ENCODE results near the gene AQP7. TPM values are rescaled to one million over a fixed set of nuclear protein-coding genes. Genes with fewer than 3 reads are reported as not detected.
"Not testable (repeated sequence)": the region's sequence is repeated elsewhere in the genome, so short reads cannot be mapped to it uniquely, and the experiment has no call there.

Gene AQP7
- total RNA-seq, 4 donors from 2014 or later, result 14.1 to 51.6 (median 31.0) TPM

- WGBS, 2 donors, result 65 to 76% methylated on average over 4 of the region's 4 CpGs
- Histone ChIP-seq H3K4me1 (peaks cover 0 to 7% (median 2%) of the 10 kb centered on the region in 4 donors), H3K4me3 (no peak overlapping the region), H3K36me3 (peaks cover 3 to 57% (median 6%) of the 10 kb centered on the region in 3 donors), H3K9me3 (no peaks in the 10 kb centered on the region), H3K27ac (no peak overlapping the region), H3K27me3 (no peaks in the 10 kb centered on the region)
- no peak for DNase-seq (ENCODE audit: low spot score in 2 of 2)
- TF ChIP-seq CTCF (IDR thresholded peaks at IDR 0.05), result no peak
- TF ChIP-seq EP300 (IDR thresholded peaks at IDR 0.05), result no peak
- no peak for TF ChIP-seq POLR2A (IDR thresholded peaks at IDR 0.05)
These were observed 29.5 kb downstream of the AQP7 start for GRCh38 chr9:33372900-33373299.

- Histone ChIP-seq H3K4me3 (no peak overlapping the region), H3K4me1 (no peaks in the 10 kb centered on the region), H3K27ac (no peak overlapping the region), H3K9me3 (no peaks in the 10 kb centered on the region), H3K27me3 (no peaks in the 10 kb centered on the region), H3K36me3 (peaks cover 7 to 80% (median 24%) of the 10 kb centered on the region in 3 donors)
- no peak for DNase-seq (ENCODE audit: low spot score in 2 of 2)
- 90 to 95% methylated on average over 2 of the region's 2 CpGs for WGBS, 2 donors
- no peak for TF ChIP-seq CTCF (IDR thresholded peaks at IDR 0.05)
- TF ChIP-seq EP300 (IDR thresholded peaks at IDR 0.05), result no peak
- no peak for TF ChIP-seq POLR2A (IDR thresholded peaks at IDR 0.05)
These were observed 35.3 kb downstream of the AQP7 start for GRCh38 chr9:33366979-33367480.

GRCh38 chr9:33364814-33365213, 37.6 kb downstream of the AQP7 start:
- not testable (repeated sequence) for H3K27ac ChIP-seq; DNase-seq (ENCODE audit: low spot score in 2 of 2); H3K4me3 ChIP-seq; H3K27me3 ChIP-seq; H3K4me1 ChIP-seq; H3K9me3 ChIP-seq
- WGBS, 2 donors, result 90 to 91% methylated on average over 4 of the region's 4 CpGs
- peaks cover 5 to 62% (median 18%) of the 10 kb centered on the region in 3 donors for H3K36me3 ChIP-seq

- peaks cover 4 to 55% (median 18%) of the 10 kb centered on the region in 3 donors for H3K36me3 ChIP-seq
- no peak for DNase-seq (ENCODE audit: low spot score in 2 of 2)
- H3K27me3 ChIP-seq, result no peaks in the 10 kb centered on the region
- WGBS, 2 donors, result 76% methylated on average over 2 of the region's 2 CpGs
- H3K9me3 ChIP-seq, result no peaks in the 10 kb centered on the region
- H3K27ac ChIP-seq, result peak overlapping the region in 1 of 4 donors; percentile 28
- H3K4me3 ChIP-seq, result no peak overlapping the region
- TF ChIP-seq EP300 (IDR thresholded peaks at IDR 0.05), result no peak
- no peak for TF ChIP-seq CTCF (IDR thresholded peaks at IDR 0.05)
- no peak for TF ChIP-seq POLR2A (IDR thresholded peaks at IDR 0.05)
- no peaks in the 10 kb centered on the region for H3K4me1 ChIP-seq
These were observed 38.2 kb downstream of the AQP7 start for GRCh38 chr9:33364127-33364526.

- 94 to 98% methylated on average over 3 of the region's 3 CpGs for WGBS, 2 donors
- not testable (repeated sequence) for H3K9me3 ChIP-seq; H3K27me3 ChIP-seq; H3K27ac ChIP-seq; DNase-seq (ENCODE audit: low spot score in 2 of 2); H3K4me3 ChIP-seq; H3K4me1 ChIP-seq
- peaks cover 0 to 44% (median 0%) of the 10 kb centered on the region in 3 donors for H3K36me3 ChIP-seq
These were observed 43.7 kb downstream of the AQP7 start for GRCh38 chr9:33358641-33359040.

GRCh38 chr9:33355933-33356332, 46.4 kb downstream of the AQP7 start:
- no peak overlapping the region for H3K27ac ChIP-seq
- WGBS, 2 donors, result 88 to 95% methylated on average over 1 of the region's 1 CpG
- no peaks in the 10 kb centered on the region for H3K4me1 ChIP-seq
- DNase-seq (ENCODE audit: low spot score in 2 of 2), result no peak
- H3K9me3 ChIP-seq, result no peaks in the 10 kb centered on the region
- no peaks in the 10 kb centered on the region for H3K27me3 ChIP-seq
- no peak overlapping the region for H3K4me3 ChIP-seq
- peaks cover 0 to 60% (median 0%) of the 10 kb centered on the region in 3 donors for H3K36me3 ChIP-seq
- no peak for TF ChIP-seq CTCF (IDR thresholded peaks at IDR 0.05)
- TF ChIP-seq EP300 (IDR thresholded peaks at IDR 0.05), result no peak
